ENCODE data around the gene AIRE.

GRCh38 chr21:44304877-44305293 is 19.2 kb downstream of the AIRE start:
- TF ChIP-seq TAF1 (IDR thresholded peaks at IDR 0.05; ENCODE audit: borderline replicate concordance, low read depth, low read length) (no peak), POLR2A (IDR thresholded peaks at IDR 0.05; ENCODE audit: low read depth, low read length) (no peak)
